ENCODE results near the gene SMPDL3A.

Gene SMPDL3A

DNA sequence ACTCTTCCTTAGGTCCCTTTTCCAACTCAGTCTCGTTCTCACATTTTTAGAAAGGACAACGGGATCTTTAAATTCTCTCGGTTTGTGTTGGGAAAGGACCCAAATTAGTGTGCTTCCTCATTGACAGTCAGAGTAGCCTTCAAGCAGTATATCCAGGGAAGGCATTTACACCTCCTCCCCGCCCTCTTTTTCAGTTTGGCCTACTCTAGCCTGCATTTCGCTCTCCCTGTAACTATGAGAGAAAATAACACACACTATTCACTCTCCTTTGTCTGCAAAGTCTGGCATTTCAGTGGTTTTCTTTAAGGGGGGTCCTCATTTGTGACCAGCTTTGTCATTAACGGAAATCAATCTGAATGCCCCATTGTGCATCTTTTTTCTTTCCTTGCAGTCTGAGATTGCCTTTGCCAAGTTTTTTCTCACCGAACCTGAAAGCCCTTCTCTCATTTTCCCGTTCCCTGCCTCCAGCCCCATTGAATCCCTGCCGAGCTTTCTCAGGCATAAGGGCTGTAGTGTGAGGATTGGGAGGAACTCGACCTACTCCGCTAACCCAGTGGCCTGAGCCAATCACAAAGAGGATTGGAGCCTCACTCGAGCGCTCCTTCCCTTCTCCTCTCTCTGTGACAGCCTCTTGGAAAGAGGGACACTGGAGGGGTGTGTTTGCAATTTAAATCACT is 9.9 kb upstream of the SMPDL3A start:
- DNase-seq, result no peak

DNA sequence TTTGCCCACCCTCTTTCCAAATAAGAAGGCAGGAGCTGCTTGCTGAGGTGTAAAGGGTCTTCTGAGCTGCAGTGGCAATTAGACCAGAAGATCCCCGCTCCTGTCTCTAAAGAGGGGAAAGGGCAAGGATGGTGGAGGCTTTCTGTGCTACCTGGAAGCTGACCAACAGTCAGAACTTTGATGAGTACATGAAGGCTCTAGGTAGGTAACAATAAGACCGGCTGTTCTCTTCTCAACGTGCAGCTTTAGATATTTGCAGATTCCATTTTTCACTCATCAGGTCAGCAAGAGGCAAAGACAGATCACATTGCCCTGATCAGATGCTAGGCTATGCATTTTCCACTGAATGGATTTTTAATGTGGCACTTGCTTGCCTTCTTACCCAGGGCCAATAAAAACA is 9.4 kb upstream of the SMPDL3A start, which contains the start of gene FABP7:
Gene FABP7, plus strand, starts transcription at position 50 of the 400 bp plus-strand sequence. Its CDS starts 79 bp downstream, at position 129.
- no peak for DNase-seq

DNA sequence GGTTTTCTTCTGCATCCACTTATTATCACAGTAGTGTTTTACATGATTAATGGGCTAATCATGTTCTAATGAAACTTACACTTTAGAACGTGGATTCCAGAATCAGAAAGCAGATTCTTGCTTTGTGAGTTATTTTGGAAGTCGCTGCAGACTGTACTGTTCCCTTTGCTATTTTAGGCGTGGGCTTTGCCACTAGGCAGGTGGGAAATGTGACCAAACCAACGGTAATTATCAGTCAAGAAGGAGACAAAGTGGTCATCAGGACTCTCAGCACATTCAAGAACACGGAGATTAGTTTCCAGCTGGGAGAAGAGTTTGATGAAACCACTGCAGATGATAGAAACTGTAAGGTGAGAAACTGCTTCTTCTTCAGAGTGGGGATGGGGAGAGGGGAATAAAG is 8.9 kb upstream of the SMPDL3A start:
- DNase-seq, result no peak

DNA sequence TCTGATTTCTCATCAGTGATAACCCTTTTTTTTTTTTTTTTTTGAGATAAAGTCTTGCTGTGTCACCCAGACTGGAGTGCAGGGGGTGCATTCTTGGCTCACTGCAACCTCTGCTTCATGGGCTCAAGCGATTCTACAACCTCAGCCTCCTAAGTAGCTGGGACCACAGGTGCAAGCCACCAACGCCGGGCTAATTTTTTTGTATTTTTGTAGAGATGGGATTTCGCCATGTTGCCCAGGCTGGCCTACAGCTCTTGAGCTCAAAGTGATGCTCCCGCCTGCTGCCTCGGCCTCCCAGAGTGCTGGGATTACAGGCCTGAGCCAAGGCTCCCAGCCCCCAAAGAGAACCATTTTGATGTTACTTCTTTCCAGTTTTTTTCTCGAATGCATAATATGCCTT is 7.3 kb upstream of the SMPDL3A start:
- no peak for DNase-seq

DNA sequence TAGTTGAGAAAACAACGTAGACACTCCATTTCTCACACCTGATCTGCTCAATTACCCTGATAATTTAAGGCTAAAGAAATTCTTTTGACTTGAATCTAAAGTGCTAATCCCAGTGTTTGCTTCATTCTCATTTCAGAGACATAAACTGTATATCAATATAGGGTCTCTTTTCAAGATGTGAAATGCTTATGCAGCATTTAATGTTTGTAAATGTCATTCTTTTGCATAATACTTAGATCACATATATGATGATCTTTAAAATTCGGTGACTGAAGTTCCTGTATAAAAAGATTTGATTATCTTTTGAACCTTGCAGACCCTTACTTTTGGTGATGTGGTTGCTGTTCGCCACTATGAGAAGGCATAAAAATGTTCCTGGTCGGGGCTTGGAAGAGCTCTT is 5.7 kb upstream of the SMPDL3A start:
- DNase-seq, result no peak

DNA sequence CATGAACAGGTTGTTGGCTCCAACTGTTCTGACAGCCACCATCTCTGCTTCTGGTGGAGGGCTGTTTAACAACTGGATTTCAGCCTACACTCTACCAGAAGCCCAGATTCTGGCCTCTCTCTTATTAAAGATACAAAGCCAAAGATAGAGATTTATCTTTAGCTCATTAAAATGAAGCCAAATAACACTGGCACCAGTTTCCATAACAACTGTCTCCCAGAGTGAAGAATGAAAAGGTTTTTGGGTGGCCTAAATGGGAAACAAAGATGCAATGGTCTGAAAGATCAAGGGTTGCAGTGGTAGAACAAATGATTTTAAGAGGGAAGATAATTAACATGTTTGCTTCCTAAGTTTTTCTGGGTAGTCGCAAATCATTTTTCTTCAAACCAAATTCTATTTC is 3.2 kb upstream of the SMPDL3A start:
- no peak for DNase-seq

DNA sequence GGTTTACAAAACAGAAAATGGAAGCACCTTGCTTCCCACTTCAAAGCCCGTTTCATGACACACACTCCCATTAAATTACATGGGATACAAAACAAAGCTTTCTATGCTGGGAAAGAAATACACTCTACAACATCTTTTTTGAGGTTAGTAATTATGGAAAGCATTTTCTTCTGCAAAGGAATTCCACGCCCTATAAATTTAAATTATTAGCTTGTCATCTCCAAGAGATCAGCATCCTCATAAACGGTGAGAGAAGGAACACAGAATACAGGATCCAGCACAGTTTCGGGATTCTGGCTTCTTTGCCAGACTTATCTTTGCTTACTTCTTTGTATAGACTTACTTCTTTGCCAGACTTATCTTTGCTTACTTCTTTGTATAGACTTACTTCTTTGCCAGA is 1.3 kb upstream of the SMPDL3A start:
- DNase-seq, result no peak

DNA sequence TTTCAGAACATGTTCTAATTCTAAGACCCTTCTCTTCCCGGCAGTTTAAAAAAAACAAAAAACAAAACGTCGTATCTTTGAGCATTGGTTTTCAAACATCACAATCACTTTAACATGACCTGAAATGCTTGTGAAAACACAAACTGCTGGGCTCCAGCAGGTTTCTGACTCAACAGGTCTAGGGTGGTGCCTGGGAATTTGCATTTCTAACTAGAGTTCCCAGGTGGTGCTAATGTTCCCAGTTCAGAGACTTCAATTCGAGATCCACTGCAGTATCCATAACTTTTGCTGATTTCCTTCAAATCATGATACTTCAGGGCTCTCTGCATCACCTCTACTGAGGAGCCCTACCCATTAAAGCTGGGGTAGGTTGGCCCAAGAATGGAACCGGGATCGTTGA is 850 bp upstream of the SMPDL3A start:
- DNase-seq, result no peak

DNA sequence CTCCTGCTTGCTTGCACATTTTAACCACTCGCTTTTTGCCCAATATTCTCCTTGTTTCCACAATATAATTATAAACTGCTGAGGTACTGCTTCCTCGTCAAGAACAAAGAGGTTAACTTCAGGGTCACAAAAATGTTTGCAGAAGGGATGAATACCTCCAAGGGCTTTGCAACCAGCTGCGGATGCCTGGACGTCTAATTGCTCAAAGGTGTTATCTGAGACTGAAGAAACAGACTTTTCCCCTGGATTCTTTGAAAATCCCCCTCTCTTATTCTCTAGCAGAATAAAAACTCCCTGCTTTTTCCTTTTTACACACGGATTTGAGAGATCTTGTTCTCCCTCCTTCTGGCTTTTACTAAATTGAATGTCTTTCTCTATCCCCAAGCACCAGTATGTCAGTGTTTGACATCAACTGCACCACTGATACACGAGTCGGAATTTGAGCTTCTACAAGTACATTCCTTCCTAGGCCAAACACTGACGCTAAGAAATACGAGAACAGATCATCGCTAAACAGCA is 336 bp upstream of the SMPDL3A start:
- no peak for DNase-seq

DNA sequence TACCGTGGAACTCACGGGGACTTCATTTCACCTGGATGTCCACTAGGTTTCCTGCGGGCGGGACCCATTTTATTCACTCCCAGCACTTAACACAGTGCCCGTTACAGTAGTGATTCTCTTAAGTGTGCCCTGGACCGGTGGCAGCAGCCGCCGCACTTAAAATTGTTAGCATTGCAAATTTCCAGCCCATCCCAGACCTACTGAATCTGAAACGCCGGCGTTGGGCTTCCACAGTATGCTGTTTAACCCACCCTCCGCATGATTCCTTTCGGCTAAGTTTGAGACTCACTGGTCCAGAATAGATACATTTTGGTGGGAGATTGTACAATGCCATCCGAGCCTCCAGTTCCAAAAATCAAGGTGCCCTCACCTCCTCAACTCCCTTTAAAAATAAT is 967 bp downstream of the SMPDL3A start:
- DNase-seq, result no peak

DNA sequence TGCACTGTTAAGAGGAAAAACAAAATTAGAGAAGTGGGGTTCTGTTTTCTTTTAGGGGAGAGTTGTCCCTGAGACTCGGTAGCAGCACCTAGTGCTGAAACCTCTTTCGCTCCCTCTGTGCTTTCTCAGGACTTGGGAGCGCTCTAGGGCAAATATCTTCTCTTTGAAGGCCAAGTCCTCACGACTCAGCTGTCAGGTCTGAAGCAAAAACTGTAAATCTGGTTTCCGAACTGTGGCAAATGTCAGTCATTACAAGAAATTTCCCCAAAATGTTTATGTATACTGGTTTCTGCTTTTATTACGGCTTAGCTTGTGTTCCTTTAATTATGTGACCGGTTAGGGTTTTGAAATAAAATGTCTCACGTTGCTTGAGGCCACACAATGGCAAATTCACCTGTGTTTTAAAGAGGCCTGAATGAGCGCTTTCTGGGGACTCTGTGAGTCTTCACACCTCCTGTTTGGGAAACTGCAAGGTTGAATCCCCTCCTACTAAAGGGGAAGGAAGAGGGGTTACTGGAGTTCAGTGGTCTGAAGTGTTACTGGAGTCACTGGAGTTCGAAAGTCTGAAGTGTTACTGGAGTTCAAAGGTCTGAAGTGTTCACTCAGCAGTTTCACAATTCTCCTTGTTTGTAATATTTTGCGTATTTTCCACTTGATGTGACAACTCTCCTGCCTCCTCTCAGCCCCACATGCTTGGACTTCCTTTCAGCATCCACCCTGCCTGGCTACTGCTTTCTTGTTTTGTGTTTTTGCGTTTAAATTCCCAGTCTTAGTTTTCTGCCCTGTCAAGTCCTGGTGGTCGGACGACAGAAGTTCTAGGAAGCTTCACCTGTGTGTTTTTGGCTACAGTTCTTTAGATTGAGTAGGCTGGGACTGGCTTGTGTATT is 1.6 kb downstream of the SMPDL3A start:
- DNase-seq, result no peak

DNA sequence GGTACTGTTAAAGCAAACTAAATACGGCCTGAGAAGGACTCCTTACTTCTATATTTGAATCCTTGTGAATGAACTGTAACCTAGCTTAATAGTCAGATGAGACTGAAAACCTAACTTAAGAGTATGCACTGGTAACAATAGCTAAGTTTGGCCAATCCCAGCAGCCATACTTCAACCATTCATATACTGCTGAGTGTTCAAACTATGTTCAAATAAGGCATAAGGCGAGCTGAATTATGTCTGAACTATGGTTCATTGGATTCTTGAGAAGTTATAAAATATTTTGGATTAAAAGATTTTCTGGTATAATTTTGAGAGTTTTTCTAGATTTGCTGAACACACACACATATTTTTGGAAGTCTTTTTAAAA is 2.2 kb downstream of the SMPDL3A start:
- DNase-seq, result no peak

DNA sequence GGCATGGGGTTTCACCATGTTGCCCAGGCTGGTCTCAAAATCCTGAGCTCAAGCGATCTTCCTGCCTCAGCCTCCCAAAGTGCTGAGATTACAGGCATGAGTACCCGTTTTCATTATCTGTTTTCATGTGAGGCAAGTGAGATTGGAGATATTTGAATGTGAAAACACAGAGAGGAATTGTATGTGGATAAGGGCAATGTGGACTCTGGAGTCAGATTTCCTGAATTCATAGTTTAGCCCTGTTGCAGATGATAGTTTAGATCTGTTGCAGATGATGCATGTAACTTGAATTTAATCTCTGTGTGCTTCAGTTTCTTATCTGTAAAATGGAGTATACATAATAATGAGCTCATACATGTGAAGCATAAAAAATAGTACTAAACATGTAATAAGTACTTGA is 3.7 kb downstream of the SMPDL3A start:
- no peak for DNase-seq

DNA sequence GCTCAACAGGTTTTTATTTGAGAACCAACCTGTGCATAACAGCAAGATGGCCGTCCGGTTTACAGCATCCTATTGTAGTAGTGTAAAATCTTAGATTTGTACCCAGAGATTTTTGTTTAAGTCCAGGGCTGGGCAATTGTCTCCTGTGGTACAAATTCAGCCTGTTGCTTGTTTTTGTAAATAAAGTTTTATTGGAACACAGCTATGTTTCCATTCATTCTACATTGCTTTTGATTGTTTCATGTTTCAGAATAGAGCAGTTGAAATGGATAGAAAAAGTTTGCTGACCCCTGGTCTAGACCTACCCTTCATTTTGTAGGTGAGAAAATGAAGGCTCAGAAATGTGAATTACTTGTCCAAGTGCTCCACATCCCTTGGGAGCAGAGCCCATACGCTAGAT is 8.5 kb downstream of the SMPDL3A start:
- no peak for DNase-seq

DNA sequence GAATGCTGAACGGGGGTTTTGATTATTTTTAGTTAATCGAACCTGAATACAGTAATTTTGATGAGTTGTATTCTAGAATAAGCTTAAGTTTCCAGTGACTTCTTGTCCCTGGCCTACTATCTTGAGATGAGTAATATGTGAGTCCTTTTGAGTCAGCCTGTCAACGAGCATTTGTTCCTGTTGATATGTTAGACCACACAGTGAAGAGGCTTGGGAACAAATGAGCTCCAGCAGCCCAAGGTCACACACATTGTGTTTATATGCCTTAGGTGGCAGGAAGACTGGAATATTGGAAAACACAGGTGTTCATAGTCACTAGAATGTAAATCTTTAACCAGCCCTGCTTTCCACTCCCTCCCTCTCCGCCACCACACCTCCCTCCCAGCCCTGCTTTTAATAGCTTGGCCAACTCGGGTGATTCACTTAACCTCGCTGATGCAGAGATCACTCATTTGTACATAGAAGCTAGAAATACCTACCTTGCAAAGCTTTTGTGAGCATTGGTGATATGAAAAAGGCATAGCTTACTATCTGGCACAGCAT is 9.1 kb downstream of the SMPDL3A start:
- DNase-seq, result no peak

DNA sequence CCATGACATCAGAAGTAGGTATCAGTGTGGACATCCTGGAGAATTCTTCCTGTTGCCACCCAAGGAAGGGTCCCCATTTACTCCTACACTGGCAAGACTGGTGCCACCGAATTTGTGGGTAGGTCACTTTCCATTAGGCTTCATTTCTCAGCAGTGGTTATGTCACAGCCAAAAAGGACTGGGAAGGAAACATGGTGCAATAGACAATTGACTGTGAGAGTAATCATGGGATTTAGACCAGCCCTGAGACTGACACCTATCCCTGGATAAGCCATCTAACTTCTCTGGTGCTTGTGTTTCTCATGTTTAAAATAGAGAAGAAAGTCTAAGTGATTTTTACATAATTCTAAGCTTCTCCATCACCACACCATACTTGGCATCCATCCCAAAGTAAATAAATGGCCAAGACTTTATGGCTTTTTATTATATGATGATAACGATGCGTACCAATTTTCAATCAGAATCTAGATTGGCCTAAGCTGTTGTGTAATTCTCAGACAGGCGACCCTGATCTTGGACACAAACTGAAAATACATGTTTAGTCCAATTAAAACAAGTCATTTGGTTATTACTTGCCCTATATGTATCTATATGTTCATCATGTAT is 10.2 kb downstream of the SMPDL3A start:
- no peak for DNase-seq

DNA sequence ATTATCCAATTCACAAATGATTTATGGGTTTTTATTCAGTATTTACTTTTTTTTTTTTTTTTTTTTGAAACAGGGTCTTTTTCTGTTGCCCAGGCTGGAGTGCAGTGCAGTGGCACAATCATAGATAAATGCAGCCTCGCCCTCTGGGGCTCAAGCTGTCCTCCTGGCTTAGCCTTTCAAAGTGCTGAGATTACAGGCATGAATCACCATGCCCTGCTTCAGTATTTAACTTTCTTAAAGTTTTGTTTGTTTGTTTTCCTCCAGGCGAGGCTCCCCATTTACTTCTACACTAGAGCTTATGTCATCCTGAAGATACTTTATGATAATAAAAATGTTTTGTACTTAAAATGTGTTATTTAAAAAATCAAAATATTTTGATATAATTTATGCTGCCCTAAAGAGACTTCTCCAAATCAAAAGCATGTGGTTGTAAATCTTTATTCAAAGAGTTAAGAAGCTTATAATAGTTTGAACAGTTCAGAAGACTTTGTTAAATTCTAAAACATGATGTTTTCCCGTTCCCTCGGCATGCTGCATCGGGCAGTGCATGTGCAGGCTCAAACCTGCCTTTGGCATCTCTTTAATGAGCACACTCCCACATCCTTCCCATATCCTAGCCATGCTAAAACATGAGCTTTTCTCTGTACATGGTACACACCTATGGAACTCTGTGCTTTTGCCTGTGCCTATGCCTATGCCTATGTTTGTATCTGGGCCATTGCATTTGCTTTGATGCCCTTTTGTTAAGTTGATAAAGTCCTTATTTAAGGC is 11.0 kb downstream of the SMPDL3A start:
- no peak for DNase-seq

DNA sequence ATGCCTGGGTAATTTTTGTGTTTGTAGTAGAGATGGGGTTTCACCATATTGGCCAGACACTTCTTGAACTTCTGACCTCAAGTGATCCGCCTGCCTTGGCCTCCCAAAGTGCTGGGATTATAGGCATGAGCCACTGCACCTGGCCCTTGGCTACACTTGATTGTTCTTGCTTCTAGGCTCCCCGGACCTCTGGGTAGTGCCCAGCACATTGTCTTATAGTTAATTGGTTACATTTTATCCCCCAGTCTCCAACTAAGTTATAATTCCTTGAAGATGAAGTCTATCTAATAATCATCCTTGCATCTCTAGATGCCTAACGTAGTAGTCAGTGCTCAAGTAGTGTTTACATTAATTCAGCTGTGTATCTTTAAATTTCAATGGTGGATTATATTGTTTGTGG is 11.8 kb downstream of the SMPDL3A start:
- DNase-seq, result no peak

DNA sequence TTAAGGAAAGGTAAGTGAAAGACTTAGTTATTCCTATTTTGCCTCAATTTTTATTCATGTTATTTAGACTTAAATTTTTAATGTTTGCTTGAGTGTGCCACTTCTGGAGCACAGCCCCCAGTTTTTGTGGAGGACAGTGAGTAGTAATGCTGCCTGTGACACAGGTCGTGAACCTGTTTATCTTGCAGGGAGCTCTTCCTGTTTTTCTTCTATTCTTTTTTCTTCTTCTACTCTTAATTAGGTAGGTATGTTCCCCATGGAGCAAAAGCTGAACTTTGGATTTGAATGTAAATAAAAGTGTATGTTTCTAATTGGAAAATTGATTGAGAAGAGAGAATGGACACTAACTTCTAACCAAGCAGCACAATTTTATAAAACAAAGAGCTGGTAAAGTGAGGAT is 12.3 kb downstream of the SMPDL3A start:
- no peak for DNase-seq

DNA sequence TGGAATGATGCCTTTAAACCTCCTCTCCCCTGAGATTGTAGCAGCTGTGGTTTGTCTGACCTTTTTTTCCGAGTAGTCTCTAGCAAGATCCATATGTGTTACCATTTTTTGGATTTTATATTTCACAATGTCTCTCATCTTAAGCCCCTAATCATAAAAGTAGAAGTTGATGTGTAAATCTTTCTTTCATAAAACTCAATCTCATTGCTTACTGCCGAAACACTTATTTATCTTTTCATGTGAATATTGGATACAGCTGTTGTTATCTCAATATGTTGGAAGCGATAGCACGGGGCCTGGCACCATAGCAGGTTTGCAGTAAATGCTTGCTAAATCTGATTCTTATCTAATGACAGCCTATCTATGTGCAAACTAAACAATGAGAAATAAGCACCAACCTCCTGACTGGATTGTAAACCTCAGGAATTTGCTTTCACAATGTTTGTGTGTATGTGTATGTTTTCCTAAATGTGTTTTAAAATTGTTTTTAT is 14.2 kb downstream of the SMPDL3A start:
- no peak for DNase-seq

DNA sequence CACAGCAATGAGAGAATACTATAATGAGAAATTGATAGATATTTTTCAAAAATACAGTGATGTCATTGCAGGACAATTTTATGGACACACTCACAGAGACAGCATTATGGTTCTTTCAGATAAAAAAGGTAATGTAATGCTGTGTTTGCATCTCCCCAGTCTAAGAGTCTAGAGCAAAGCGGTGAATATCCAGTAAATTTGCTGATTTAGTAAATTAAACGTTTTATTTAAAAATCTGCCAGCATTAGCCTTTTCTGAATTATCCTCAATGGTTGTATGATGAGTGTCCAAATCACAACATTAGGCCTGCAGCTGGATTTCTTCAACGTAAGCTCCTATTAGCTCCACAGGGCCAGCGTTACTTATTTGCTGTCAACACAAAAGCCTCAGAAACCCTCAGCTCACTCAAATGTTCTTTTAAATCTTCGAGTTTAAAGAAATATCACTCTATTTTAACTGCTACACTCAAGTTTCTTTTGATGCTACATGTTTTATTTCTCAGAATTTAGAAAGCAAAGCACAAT is 16.0 kb downstream of the SMPDL3A start:
- DNase-seq, result no peak

DNA sequence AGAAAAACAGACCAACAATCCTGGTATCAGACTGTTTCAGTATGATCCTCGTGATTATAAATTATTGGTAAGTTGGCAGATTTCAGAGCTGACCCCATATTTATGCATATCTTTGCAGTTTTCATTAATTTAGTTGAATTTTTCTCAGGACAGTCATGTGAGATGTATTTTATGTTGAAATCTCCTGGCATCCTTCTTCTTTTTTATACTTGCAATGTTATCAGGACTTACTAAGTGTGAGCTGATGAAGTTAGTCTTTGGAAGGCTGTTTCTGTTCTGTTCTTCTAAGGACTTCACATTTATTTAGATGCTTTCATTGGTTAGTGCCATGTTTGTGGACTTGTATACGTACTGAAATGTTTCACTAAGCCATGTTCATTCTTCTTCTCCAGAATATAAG is 17.2 kb downstream of the SMPDL3A start:
- no peak for DNase-seq

Measured in activated CD4-positive, alpha-beta T cell treated with anti-CD3 and anti-CD28 coated beads, Interleukin-2, amount 50 U/mL, for 1 hour (primary cell).